HUES48 (cell line): ENCODE measurements around the gene UBE2J1.

ENCODE experiments used
- H3K27ac ChIP-seq: one replicate; pipeline ENCODE4 v1.7.0; 2013; ENCODE audit warnings: low read depth, low read length, inconsistent platforms
- H3K27me3 ChIP-seq: 2 replicates; pipeline ENCODE4 v1.6.1; 2013; ENCODE audit warnings: mild to moderate bottlenecking, low read length; ENCODE audit not compliant: control insufficient read depth, insufficient read depth
- H3K36me3 ChIP-seq: 2 replicates; pipeline ENCODE4 v1.6.1; 2013; ENCODE audit warnings: low read length; ENCODE audit not compliant: control insufficient read depth, insufficient read depth
- H3K4me1 ChIP-seq: 2 replicates; pipeline ENCODE4 v1.6.1; 2013; ENCODE audit warnings: mild to moderate bottlenecking, low read length; ENCODE audit not compliant: control insufficient read depth, insufficient read depth
- H3K4me3 ChIP-seq: 2 replicates; pipeline ENCODE4 v1.5.1; 2013; ENCODE audit warnings: mild to moderate bottlenecking, low read depth, low read length
- H3K9ac ChIP-seq: 2 replicates; pipeline ENCODE4 v1.6.1; 2013; ENCODE audit warnings: mild to moderate bottlenecking, low read depth, low read length, moderate library complexity
- H3K9me3 ChIP-seq: 2 replicates; pipeline ENCODE4 v1.6.1; 2013; ENCODE audit warnings: low read length; ENCODE audit not compliant: control insufficient read depth, insufficient read depth

Gene UBE2J1

DNA sequence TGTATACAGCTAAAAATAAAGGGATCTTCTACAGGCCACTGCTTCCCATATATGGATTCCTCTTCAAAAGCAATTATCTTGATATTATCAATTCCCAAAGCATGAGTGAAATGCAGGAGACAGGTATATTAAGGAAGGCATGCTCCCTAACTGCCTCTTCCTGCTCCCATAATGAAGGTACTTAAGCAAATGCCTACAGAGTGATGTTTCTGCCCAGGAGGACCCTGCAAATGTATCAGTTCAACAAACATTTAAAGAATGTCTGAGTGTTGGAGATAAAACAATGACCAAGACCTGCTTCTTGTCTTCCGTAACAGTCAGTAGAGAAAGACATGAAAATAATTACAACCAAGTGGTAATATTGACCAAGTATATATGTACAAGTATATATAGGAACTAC is 4.2 kb downstream of the UBE2J1 start:
- H3K4me3 ChIP-seq: no peak overlapping the region
- H3K4me1 ChIP-seq: peaks cover 3% of the 10 kb centered on the region; the same call in 1 of the 2 replicates
- no peaks in the 10 kb centered on the region for H3K9me3 ChIP-seq
- no peak overlapping the region for H3K9ac ChIP-seq
- no peaks in the 10 kb centered on the region for H3K36me3 ChIP-seq
- peaks cover 16% of the 10 kb centered on the region for H3K27me3 ChIP-seq
- H3K27ac ChIP-seq: no peak overlapping the region

DNA sequence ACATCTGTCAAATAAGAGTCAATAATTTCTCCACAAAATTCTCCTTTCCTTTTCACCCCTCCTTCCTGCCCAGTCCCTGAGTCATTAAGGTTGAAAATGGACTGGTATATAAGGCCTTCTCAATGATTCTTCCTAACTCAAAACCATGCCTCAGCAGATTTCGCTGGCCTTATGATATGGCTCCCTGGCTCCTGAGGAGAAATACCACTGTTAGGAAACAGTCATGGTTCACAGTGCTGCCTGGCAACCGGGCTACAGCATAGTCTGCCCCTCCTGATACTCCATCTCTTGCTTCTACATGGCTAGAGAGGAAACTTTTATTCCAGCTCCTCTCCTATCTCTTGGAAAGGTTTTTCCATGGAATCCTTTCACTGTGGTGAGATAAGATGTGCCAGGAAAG is 4.7 kb downstream of the UBE2J1 start:
- no peaks in the 10 kb centered on the region for H3K9me3 ChIP-seq
- no peak overlapping the region for H3K9ac ChIP-seq
- H3K27ac ChIP-seq: no peak overlapping the region
- no peak overlapping the region for H3K4me3 ChIP-seq
- H3K4me1 ChIP-seq: peaks cover 3% of the 10 kb centered on the region; the same call in 1 of the 2 replicates
- peaks cover 13% of the 10 kb centered on the region for H3K27me3 ChIP-seq
- no peaks in the 10 kb centered on the region for H3K36me3 ChIP-seq

DNA sequence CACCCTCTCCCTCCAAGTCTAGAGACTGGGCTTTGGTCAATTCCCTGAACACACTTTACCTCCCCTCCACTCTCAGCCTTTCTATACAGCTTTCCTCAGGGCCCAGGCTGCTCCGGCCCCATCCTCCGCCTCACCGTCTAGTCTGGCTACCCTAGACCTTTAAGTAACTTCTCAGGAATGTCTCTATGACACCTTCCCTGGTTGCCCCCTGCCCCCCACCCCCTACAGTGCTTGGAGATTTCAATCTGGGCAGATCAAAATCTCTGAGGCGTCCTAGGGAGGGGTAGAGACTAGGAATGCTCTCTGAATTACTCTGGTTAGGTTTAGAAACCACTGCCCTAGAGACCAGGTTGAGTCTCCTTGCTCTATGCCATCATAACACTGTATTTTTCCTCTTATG is 6.1 kb downstream of the UBE2J1 start:
- Histone ChIP-seq H3K27ac (no peak overlapping the region), H3K4me3 (no peak overlapping the region), H3K4me1 (peaks cover 2% of the 10 kb centered on the region; the same call in 1 of the 2 replicates), H3K9me3 (no peaks in the 10 kb centered on the region), H3K27me3 (peaks cover 3% of the 10 kb centered on the region), H3K36me3 (no peaks in the 10 kb centered on the region), H3K9ac (no peak overlapping the region)

DNA sequence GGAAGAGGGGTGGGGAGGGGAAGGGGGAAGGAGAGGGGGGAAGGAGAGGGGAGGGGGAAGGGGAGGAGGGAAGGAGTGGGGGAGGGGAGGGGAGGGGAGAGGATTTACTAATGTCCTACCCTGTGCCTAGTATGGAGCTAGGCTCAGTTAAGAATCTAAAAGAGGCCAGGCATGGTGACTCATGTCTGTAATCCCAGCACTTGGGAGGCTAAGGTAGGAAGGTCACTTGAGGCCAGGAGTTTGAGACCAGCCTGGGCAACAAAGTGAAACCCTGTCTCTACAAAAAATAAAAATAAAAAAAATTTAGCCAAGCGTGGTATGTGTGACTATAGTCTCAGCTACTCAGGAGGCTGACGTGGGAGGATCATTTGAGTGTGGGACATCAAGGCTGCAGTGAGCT is 13.0 kb downstream of the UBE2J1 start:
- Histone ChIP-seq H3K36me3 (peaks cover 15% of the 10 kb centered on the region; the same call in 1 of the 2 replicates), H3K9me3 (no peaks in the 10 kb centered on the region), H3K9ac (no peak overlapping the region), H3K27ac (no peak overlapping the region), H3K4me1 (no peaks in the 10 kb centered on the region), H3K4me3 (no peak overlapping the region), H3K27me3 (no peaks in the 10 kb centered on the region)

DNA sequence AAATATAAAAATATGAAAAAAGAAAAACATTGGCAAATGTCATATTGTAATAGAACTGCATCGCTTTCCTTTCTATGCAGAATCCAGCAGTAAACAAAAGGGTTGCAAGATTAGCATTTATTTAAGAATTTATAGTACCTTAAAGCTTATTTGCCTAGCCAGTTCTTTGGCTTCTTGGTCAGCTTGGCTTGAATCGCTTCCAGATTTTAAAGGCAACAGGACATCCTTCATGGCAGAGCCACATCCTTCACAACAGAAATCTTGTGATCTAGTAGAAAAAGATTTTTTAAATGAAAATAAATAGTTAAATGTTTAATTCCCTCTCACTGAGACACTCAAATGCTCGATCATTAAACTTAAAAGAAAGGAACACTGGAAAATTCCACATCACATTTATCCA is 17.4 kb downstream of the UBE2J1 start:
- H3K36me3 ChIP-seq: peaks cover 15% of the 10 kb centered on the region; the same call in 1 of the 2 replicates

DNA sequence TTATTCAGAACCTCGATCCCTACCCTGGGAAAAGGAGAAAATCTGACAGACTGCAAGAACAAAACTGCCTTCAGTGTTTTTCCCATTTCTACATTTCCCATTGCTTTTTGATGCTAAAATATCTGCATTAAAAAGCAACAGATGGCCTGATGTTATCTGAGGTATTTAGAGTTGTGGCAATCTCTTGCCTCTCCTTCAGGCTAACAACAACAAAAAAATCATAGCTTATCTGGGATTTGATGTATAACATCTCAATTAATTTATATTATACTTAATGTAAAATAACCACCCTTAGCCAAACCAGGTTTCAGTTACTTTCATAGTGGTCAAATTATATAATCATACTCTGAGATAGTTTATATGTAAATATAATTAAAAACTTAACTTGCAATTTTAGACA is 21.6 kb downstream of the UBE2J1 start:
- no peaks in the 10 kb centered on the region for H3K27me3 ChIP-seq
- H3K4me1 ChIP-seq: 0 out of 2 replicates have a peak, but pooled peaks cover 5% of the 10 kb centered on the region
- H3K9me3 ChIP-seq: no peaks in the 10 kb centered on the region
- 0 out of 2 replicates have a peak, but pooled peaks cover 5% of the 10 kb centered on the region for H3K36me3 ChIP-seq
- no peak overlapping the region for H3K4me3 ChIP-seq
- H3K27ac ChIP-seq: no peak overlapping the region
- no peak overlapping the region for H3K9ac ChIP-seq

More for the DNA sequence above, 17.4 kb downstream of the UBE2J1 start:
- no peaks in the 10 kb centered on the region for H3K27me3 ChIP-seq
- H3K27ac ChIP-seq: no peak overlapping the region
- H3K9me3 ChIP-seq: no peaks in the 10 kb centered on the region
- H3K4me1 ChIP-seq: 0 out of 2 replicates have a peak, but pooled peaks cover 5% of the 10 kb centered on the region
- no peak overlapping the region for H3K4me3 ChIP-seq
- no peak overlapping the region for H3K9ac ChIP-seq

DNA sequence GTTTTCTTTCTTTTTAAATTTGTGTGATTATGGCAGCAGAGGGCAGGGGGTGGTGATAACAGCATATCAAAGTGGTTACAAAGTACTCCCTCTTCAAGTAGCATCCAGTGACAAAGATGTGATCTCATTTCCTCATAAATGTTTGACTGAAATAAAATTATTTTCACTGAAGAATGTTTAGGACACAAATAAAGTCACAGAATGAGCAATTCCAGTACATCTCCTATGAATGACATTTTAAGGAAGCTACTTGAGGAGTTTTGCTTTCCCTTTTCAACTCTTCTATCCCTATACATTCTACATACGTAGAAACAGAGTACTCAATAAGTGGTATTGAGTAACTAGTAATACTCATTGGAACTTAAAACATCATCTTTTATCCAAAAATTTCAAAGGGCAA is 23.5 kb downstream of the UBE2J1 start:
- Histone ChIP-seq H3K36me3 (no peaks in the 10 kb centered on the region), H3K4me1 (0 out of 2 replicates have a peak, but pooled peaks cover 5% of the 10 kb centered on the region), H3K4me3 (no peak overlapping the region)

DNA sequence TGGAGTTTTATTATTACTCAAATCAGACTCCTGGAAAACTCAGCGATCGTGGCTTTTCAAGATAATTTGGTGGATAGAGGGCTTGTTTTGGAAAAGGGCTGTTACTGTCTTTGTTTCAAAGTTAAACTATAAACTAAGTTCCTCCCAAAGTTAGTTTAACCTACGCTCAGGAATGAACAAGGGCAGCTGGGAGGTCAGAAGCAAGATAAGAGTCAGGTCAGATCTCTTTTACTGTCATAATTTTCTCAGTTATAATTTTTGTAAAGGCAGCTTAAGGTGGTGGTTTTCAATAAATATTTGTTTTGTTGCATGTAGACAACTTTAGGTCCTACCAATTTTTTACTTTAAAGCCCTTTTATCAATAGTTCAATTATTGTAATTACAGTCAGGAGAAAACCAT is 28.2 kb downstream of the UBE2J1 start:
- Histone ChIP-seq H3K9me3 (peaks cover 5% of the 10 kb centered on the region), H3K4me1 (no peaks in the 10 kb centered on the region), H3K4me3 (no peak overlapping the region), H3K27me3 (no peaks in the 10 kb centered on the region), H3K27ac (no peak overlapping the region), H3K9ac (no peak overlapping the region), H3K36me3 (no peaks in the 10 kb centered on the region)

More for the DNA sequence above, 23.5 kb downstream of the UBE2J1 start:
- H3K27ac ChIP-seq: no peak overlapping the region
- no peak overlapping the region for H3K9ac ChIP-seq
- no peaks in the 10 kb centered on the region for H3K9me3 ChIP-seq
- H3K27me3 ChIP-seq: no peaks in the 10 kb centered on the region

DNA sequence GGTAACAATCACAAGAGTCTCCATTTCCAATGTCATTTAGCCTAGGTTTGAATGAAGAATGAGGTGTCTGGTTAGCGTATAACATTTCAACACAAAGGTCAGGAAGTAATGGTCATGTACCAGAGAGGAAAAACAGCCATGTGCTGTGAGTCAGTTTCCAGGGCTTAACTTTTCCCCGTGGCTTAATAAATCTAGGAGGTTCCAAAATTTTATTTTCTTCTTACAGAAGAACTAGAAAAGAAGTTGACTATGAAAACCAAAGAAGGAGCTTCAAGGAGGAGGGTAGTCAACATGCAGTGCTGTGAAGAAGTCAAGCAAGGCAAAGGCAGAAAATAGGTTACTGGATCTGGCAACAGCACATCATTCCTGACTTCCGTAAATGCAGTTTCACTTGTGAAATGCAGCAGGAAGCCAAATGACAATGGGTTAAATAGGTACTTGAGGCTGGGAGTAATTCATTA is 29.0 kb downstream of the UBE2J1 start:
- Histone ChIP-seq H3K9ac (no peak overlapping the region), H3K4me1 (no peaks in the 10 kb centered on the region), H3K27me3 (no peaks in the 10 kb centered on the region), H3K9me3 (peaks cover 5% of the 10 kb centered on the region), H3K27ac (no peak overlapping the region), H3K36me3 (no peaks in the 10 kb centered on the region), H3K4me3 (no peak overlapping the region)

DNA sequence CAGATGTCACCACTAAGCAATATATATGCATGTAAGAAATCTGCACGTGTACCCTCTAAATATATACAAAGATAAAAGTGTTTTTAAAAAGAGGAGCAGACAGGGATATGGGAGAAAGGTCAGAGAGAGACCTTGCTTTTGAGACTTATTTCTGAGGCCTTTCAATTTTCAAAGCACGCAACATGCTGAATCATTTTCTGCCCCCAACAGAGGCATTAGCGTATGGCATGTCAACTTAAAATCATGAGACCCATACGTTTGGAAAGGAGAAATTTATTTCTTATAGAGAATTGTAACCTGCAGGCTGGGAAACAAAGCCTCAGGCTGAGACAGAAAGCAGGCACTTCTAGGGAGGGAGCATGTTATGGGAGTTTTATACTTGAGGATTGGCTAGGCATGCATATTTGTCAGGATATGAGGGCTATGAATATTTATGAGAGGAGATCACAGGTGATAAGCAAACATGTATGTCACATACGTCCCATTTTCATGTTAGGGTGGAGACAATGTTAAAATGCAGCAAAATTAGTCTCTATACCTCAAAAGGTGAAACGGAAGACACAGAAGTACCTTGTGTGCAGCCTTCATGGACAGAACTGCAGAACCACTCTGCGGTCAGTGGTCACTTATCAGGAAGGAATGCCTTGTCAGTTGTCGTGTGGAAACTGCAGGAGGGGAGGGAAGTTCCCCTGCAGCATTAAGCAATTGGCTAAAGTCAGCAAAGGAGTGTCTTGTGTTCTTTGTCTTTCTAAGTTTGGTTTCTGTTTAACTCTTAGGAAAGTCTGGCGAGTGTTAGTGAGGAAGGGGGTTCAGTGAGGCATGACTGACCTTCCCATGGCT is 31.2 kb downstream of the UBE2J1 start:
- H3K9ac ChIP-seq: no peak overlapping the region
- H3K4me3 ChIP-seq: no peak overlapping the region
- no peaks in the 10 kb centered on the region for H3K27me3 ChIP-seq
- H3K9me3 ChIP-seq: peaks cover 5% of the 10 kb centered on the region
- H3K27ac ChIP-seq: no peak overlapping the region
- H3K4me1 ChIP-seq: peaks cover 10% of the 10 kb centered on the region
- H3K36me3 ChIP-seq: no peaks in the 10 kb centered on the region

DNA sequence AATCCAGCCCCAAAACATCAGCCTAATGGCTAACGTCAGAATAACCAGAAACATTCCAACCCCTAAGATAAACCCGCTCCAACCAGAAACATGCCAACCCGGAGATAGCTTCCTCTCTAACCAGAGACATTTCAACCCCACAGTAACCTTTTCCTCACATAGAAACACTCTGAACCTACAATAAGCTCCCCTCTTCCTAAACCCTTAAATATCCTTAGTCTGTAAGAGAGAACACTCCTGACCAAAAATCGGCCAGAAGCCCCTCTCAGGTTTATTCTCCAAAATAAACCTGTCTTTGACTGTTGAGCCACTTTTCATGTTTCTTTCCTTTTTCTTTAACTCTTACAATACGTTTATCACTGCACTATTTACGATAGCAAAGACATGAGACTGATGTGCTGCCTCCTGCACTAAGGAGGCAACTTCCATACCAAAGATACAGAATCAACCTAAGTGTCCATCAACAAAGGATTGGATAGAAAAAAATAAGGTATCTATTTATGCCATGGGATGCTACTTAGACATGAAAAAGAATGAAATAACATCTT is 32.4 kb downstream of the UBE2J1 start:
- H3K4me3 ChIP-seq: no peak overlapping the region
- H3K27me3 ChIP-seq: no peaks in the 10 kb centered on the region
- peaks cover 5% of the 10 kb centered on the region for H3K9me3 ChIP-seq
- no peak overlapping the region for H3K27ac ChIP-seq
- no peaks in the 10 kb centered on the region for H3K36me3 ChIP-seq
- H3K9ac ChIP-seq: no peak overlapping the region
- peaks cover 10% of the 10 kb centered on the region for H3K4me1 ChIP-seq
